Subcutaneous adipose tissue (tissue), 4 donors: ENCODE results near the gene PLEKHF1. TPM values are rescaled to one million over a fixed set of nuclear protein-coding genes. Genes with fewer than 3 reads are reported as not detected.

Experiments
- CTCF ChIP-seq: fragments of 450-650 bp; IDR thresholded peaks from one replicate; pipeline ENCODE4 v1.5.1; 2016; ENCODE audit warnings: low read depth, mild to moderate bottlenecking, control low read depth, antibody characterized with exemption, moderate library complexity
- total RNA-seq, 4 donors: library from RNA; depleted of rRNA; stranded (reverse); fragments of >200 nt; gene quantifications; one replicate each; pipeline ENCODE4 v1.1.0, GENCODE V29; 2016

PLEKHF1 gene
- total RNA-seq, 4 donors from 2014 or later, result 18.1 to 51.6 (median 34.9) TPM

GRCh38 chr19:29645911-29646310, 19.4 kb upstream of the PLEKHF1 start:
- TF ChIP-seq CTCF, result no peak

GRCh38 chr19:29650772-29651387, 14.4 kb upstream of the PLEKHF1 start:
- no peak for TF ChIP-seq CTCF

- TF ChIP-seq CTCF, result no peak
Observed at GRCh38 chr19:29651622-29652394, 13.5 kb upstream of the PLEKHF1 start.

GRCh38 chr19:29653398-29653797, 11.9 kb upstream of the PLEKHF1 start:
- TF ChIP-seq CTCF, result no peak

- TF ChIP-seq CTCF, result no peak
Observed at GRCh38 chr19:29655648-29656335, 9.5 kb upstream of the PLEKHF1 start.

GRCh38 chr19:29658221-29658991, 6.9 kb upstream of the PLEKHF1 start:
- TF ChIP-seq CTCF, result no peak

GRCh38 chr19:29660835-29661234, 4.4 kb upstream of the PLEKHF1 start:
- no peak for TF ChIP-seq CTCF
